Activated naive CD8-positive, alpha-beta T cell treated with anti-CD3 and anti-CD28 coated beads for 36 hours (primary cell): Measurements from ENCODE around the gene STK11IP. TPM values are rescaled to one million over a fixed set of nuclear protein-coding genes. Genes with fewer than 3 reads are reported as not detected.
A peak's percentile ranks its signal among the peaks of the same experiment; 100 is the strongest.

ENCODE experiments used
- DNase-seq: peaks from one replicate; pipeline ENCODE4 v3.0.0; 2021
- H3K27ac Mint-ChIP-seq: one replicate; pipeline ENCODE4 v1.8.0; 2022; ENCODE audit warnings: mild to moderate bottlenecking, moderate library complexity, mixed read lengths
- H3K27me3 Mint-ChIP-seq: one replicate; pipeline ENCODE4 v1.8.0; 2022; ENCODE audit warnings: mild to moderate bottlenecking, mixed read lengths
- H3K36me3 Mint-ChIP-seq: one replicate; pipeline ENCODE4 v1.8.0; 2021; ENCODE audit warnings: mild to moderate bottlenecking, mixed read lengths
- H3K4me1 Mint-ChIP-seq: one replicate; pipeline ENCODE4 v1.8.0; 2021; ENCODE audit warnings: mixed read lengths
- H3K4me3 Mint-ChIP-seq: one replicate; pipeline ENCODE4 v1.8.0; 2022; ENCODE audit warnings: mild to moderate bottlenecking, moderate library complexity, mixed read lengths
- H3K9me3 Mint-ChIP-seq: one replicate; pipeline ENCODE4 v1.8.0; 2022; ENCODE audit warnings: mixed read lengths
- total RNA-seq, 2 experiments: library from RNA; stranded (reverse); gene quantifications; one replicate each; pipeline ENCODE4 v1.2.3, GENCODE V29; 2021

The STK11IP gene
- total RNA-seq, 2 experiments from 2014 or later = 24.5 to 25.3 TPM

- peaks cover 9% of the 10 kb centered on the region for H3K4me1 Mint-ChIP-seq
Measured at GRCh38 chr2:219614076-219614860, 16.6 kb downstream of the STK11IP start.

GRCh38 chr2:219615036-219615435, 17.4 kb downstream of the STK11IP start:
- DNase-seq = no peak
- Mint-ChIP-seq H3K9me3 (no peaks in the 10 kb centered on the region), H3K36me3 (no peaks in the 10 kb centered on the region), H3K27me3 (no peaks in the 10 kb centered on the region), H3K4me1 (peaks cover 9% of the 10 kb centered on the region), H3K27ac (no peak overlapping the region), H3K4me3 (no peak overlapping the region)

More at GRCh38 chr2:219614076-219614860, 16.6 kb downstream of the STK11IP start:
- Mint-ChIP-seq H3K27ac (no peak overlapping the region), H3K27me3 (no peaks in the 10 kb centered on the region), H3K4me3 (no peak overlapping the region), H3K36me3 (no peaks in the 10 kb centered on the region), H3K9me3 (no peaks in the 10 kb centered on the region)
- no peak for DNase-seq

GRCh38 chr2:219615894-219616293, 18.2 kb downstream of the STK11IP start:
- no peak for DNase-seq
- no peak overlapping the region for H3K27ac Mint-ChIP-seq
- H3K27me3 Mint-ChIP-seq = no peaks in the 10 kb centered on the region
- no peak overlapping the region for H3K4me3 Mint-ChIP-seq
- no peaks in the 10 kb centered on the region for H3K9me3 Mint-ChIP-seq
- no peaks in the 10 kb centered on the region for H3K36me3 Mint-ChIP-seq
- H3K4me1 Mint-ChIP-seq = peaks cover 9% of the 10 kb centered on the region

- H3K27me3 Mint-ChIP-seq = no peaks in the 10 kb centered on the region
- H3K4me3 Mint-ChIP-seq = no peak overlapping the region
- DNase-seq = no peak
- H3K4me1 Mint-ChIP-seq = peaks cover 9% of the 10 kb centered on the region
- H3K36me3 Mint-ChIP-seq = no peaks in the 10 kb centered on the region
- H3K9me3 Mint-ChIP-seq = no peaks in the 10 kb centered on the region
- no peak overlapping the region for H3K27ac Mint-ChIP-seq
Measured at GRCh38 chr2:219616550-219616949, 18.9 kb downstream of the STK11IP start.

- Mint-ChIP-seq H3K36me3 (no peaks in the 10 kb centered on the region), H3K27me3 (no peaks in the 10 kb centered on the region), H3K4me1 (no peaks in the 10 kb centered on the region), H3K9me3 (no peaks in the 10 kb centered on the region), H3K27ac (no peak overlapping the region), H3K4me3 (no peak overlapping the region)
- DNase-seq = no peak
Measured at GRCh38 chr2:219618733-219619122, 21.1 kb downstream of the STK11IP start.

GRCh38 chr2:219619235-219619634, 21.6 kb downstream of the STK11IP start:
- no peak for DNase-seq
- H3K27ac Mint-ChIP-seq = no peak overlapping the region
- H3K9me3 Mint-ChIP-seq = no peaks in the 10 kb centered on the region
- no peaks in the 10 kb centered on the region for H3K36me3 Mint-ChIP-seq
- no peaks in the 10 kb centered on the region for H3K27me3 Mint-ChIP-seq
- H3K4me1 Mint-ChIP-seq = no peaks in the 10 kb centered on the region
- H3K4me3 Mint-ChIP-seq = no peak overlapping the region

GRCh38 chr2:219620546-219620945, 22.9 kb downstream of the STK11IP start:
- Mint-ChIP-seq H3K9me3 (no peaks in the 10 kb centered on the region), H3K4me3 (no peak overlapping the region)

GRCh38 chr2:219621935-219622334, 24.3 kb downstream of the STK11IP start:
- Mint-ChIP-seq H3K36me3 (no peaks in the 10 kb centered on the region), H3K27ac (no peak overlapping the region), H3K4me3 (no peak overlapping the region)

More at GRCh38 chr2:219620546-219620945, 22.9 kb downstream of the STK11IP start:
- no peak overlapping the region for H3K27ac Mint-ChIP-seq
- no peaks in the 10 kb centered on the region for H3K27me3 Mint-ChIP-seq
- no peak for DNase-seq
- no peaks in the 10 kb centered on the region for H3K36me3 Mint-ChIP-seq
- H3K4me1 Mint-ChIP-seq = no peaks in the 10 kb centered on the region

GRCh38 chr2:219622472-219622871, 24.8 kb downstream of the STK11IP start:
- peaks cover 3% of the 10 kb centered on the region for H3K4me1 Mint-ChIP-seq

More at GRCh38 chr2:219621935-219622334, 24.3 kb downstream of the STK11IP start:
- no peak for DNase-seq
- Mint-ChIP-seq H3K4me1 (peaks cover 2% of the 10 kb centered on the region), H3K27me3 (peaks cover 7% of the 10 kb centered on the region), H3K9me3 (no peaks in the 10 kb centered on the region)

GRCh38 chr2:219624565-219624964, 26.9 kb downstream of the STK11IP start:
- no peak overlapping the region for H3K4me3 Mint-ChIP-seq
- H3K4me1 Mint-ChIP-seq = peaks cover 3% of the 10 kb centered on the region
- H3K36me3 Mint-ChIP-seq = no peaks in the 10 kb centered on the region
- DNase-seq = no peak
- H3K27ac Mint-ChIP-seq = no peak overlapping the region
- H3K27me3 Mint-ChIP-seq = peaks cover 27% of the 10 kb centered on the region
- H3K9me3 Mint-ChIP-seq = no peaks in the 10 kb centered on the region

More at GRCh38 chr2:219622472-219622871, 24.8 kb downstream of the STK11IP start:
- Mint-ChIP-seq H3K27me3 (peaks cover 10% of the 10 kb centered on the region), H3K9me3 (no peaks in the 10 kb centered on the region), H3K27ac (no peak overlapping the region), H3K4me3 (no peak overlapping the region), H3K36me3 (no peaks in the 10 kb centered on the region)
- DNase-seq = no peak

GRCh38 chr2:219625179-219625578, 27.5 kb downstream of the STK11IP start:
- Mint-ChIP-seq H3K4me1 (peaks cover 3% of the 10 kb centered on the region), H3K4me3 (no peak overlapping the region), H3K9me3 (no peaks in the 10 kb centered on the region), H3K27me3 (peaks cover 27% of the 10 kb centered on the region), H3K36me3 (no peaks in the 10 kb centered on the region), H3K27ac (no peak overlapping the region)
- no peak for DNase-seq

- Mint-ChIP-seq H3K36me3 (no peaks in the 10 kb centered on the region), H3K9me3 (no peaks in the 10 kb centered on the region), H3K4me3 (peak overlapping the region; percentile 73), H3K27ac (no peak overlapping the region), H3K4me1 (peaks cover 3% of the 10 kb centered on the region), H3K27me3 (peaks cover 32% of the 10 kb centered on the region)
- DNase-seq = no peak
Measured at GRCh38 chr2:219626540-219626939, 28.9 kb downstream of the STK11IP start.

GRCh38 chr2:219627103-219628100, 29.7 kb downstream of the STK11IP start, which contains the start of gene SLC4A3:
Gene SLC4A3, plus strand, starts transcription at chr2:219627630. Its CDS starts 363 bp downstream, at chr2:219627993.
- peak; percentile 31 for DNase-seq
- H3K27me3 Mint-ChIP-seq = peaks cover 32% of the 10 kb centered on the region
- H3K4me1 Mint-ChIP-seq = peaks cover 3% of the 10 kb centered on the region
- H3K27ac Mint-ChIP-seq = no peak within 1 kb of the TSS
- H3K4me3 Mint-ChIP-seq = peak within 1 kb of the TSS; percentile 73
- no peaks in the 10 kb centered on the region for H3K36me3 Mint-ChIP-seq
- no peaks in the 10 kb centered on the region for H3K9me3 Mint-ChIP-seq

- no peak for DNase-seq
- Mint-ChIP-seq H3K27ac (no peak overlapping the region), H3K9me3 (no peaks in the 10 kb centered on the region), H3K4me1 (peaks cover 3% of the 10 kb centered on the region), H3K4me3 (peak overlapping the region; percentile 10), H3K36me3 (no peaks in the 10 kb centered on the region), H3K27me3 (peaks cover 32% of the 10 kb centered on the region)
Measured at GRCh38 chr2:219628235-219628985, 30.8 kb downstream of the STK11IP start.
